ENCODE data around the gene PCNX2. TPM values are rescaled to one million over a fixed set of nuclear protein-coding genes. Genes with fewer than 3 reads are reported as not detected.
"Not testable (repeated sequence)": the region's sequence is repeated elsewhere in the genome, so short reads cannot be mapped to it uniquely, and the experiment has no call there.

The PCNX2 gene
- total and polyA plus RNA-seq, 5 donors: 0.66 to 5.0 (median 3.1) TPM

DNA sequence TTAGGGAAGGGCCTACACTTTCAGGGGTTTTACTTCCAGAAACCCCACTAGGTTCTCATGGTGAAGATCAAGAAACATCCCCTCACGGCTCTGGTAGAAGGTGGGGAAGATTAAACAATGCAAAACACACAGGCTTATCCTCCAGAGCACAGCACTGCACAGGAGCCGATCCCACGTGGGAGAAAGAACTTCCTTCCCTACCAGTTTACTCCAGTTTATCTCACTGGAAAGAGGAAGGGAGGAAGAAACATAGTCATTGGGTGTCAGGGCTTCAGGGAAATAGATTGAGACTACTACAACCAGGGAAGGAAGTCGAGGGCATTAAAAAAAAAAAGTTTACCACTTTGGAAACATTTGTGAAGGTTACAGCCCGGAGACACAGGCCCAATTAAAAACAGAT, 180.7 kb downstream of the PCNX2 start:
- Histone ChIP-seq H3K27me3 (ENCODE audit: control insufficient read depth, insufficient read depth) (no peaks in the 10 kb centered on the region), H3K9me3 (ENCODE audit: control insufficient read depth, low read length) (no peaks in the 10 kb centered on the region), H3K4me1 (ENCODE audit: control insufficient read depth, insufficient read depth, low read length) (peaks cover 4% of the 10 kb centered on the region), H3K27ac (ENCODE audit: low read length) (peak overlapping the region; percentile 52), H3K4me3 (ENCODE audit: low read length) (no peak overlapping the region)
- intact Hi-C loops (cut with DNase I): no loop called here
- 68% methylated on average over 5 of the region's 5 CpGs for WGBS
- no peak for DNase-seq
- ATAC-seq: peak in 1 of 2 donors; percentile 22

DNA sequence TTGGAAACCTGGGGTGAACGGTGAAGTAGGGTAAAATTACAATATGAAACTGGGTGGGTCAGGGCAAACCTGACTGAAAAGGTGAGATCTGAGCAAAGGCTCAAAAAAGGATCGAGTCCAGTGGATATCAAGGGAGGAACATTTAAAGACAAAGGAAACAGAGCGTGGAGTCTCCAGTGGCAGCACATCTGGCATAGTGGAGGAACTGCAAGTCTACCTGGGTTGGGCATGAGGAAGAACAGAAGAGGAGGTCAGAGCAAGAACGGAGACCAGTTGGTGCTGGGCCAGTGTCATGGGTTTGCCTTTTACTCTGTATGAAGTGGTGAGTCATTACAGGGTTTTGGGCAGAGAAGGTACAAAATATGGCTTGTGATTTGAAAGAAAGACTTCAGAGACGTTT, 181.4 kb downstream of the PCNX2 start:
- intact Hi-C loops (cut with DNase I): no loop called here

DNA sequence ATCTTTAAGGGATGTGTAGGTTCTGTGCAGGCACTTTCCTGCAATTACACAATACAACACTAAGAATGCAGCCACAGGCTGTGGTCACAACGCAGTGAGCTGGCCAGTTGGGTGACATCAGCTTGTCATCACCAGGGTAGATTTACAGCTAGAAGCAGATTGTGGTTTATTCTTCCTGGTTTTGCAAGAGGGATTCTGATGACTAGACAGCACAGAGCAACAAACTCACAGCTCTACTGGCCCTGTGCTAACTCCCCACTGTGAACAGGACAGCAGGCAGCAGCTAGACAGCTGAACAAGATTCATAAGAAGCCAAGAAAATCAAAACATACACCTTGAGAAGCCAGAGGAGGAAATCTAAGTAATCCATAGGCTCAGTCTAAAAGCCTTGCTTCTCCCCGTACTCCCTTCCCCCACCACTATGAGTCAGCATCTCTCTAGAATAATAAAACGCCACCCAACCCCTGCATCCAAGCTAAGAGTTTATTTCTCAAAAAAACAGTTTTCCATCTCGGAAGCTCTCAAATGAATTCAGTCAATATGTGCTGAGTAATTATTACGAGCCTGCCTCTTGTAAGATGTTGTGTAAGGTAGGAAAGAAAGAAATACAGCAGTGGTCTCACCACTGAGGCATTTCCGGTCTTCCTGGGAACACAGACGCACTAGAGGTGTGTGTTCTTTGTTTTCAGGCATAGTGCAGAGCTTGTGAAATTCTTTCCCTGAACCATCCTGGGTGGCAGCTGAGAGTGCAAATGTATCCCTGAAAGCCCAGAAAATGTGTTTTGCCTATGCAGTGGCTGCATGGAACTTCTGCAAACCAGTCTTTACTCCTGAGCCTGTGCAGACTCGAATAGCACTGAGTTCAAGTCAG, 182.3 kb downstream of the PCNX2 start:
- peak overlapping the region; percentile 33 for H3K27ac ChIP-seq (ENCODE audit: low read length)
- WGBS: 36% methylated on average over 8 of the region's 8 CpGs
- DNase-seq (peak; percentile 83 to 90 (median 86)), ATAC-seq (peak; percentile 96 to 97)
- intact Hi-C loops (cut with DNase I): no loop called here
- H3K4me1 ChIP-seq (ENCODE audit: control insufficient read depth, insufficient read depth, low read length): peaks cover 4% of the 10 kb centered on the region
- no peaks in the 10 kb centered on the region for H3K27me3 ChIP-seq (ENCODE audit: control insufficient read depth, insufficient read depth)
- no peak overlapping the region for H3K4me3 ChIP-seq (ENCODE audit: low read length)
- H3K9me3 ChIP-seq (ENCODE audit: control insufficient read depth, low read length): no peaks in the 10 kb centered on the region

More for the DNA sequence above, 181.4 kb downstream of the PCNX2 start:
- Histone ChIP-seq H3K9me3 (ENCODE audit: control insufficient read depth, low read length) (no peaks in the 10 kb centered on the region), H3K4me3 (ENCODE audit: low read length) (no peak overlapping the region), H3K4me1 (ENCODE audit: control insufficient read depth, insufficient read depth, low read length) (peaks cover 4% of the 10 kb centered on the region), H3K27me3 (ENCODE audit: control insufficient read depth, insufficient read depth) (no peaks in the 10 kb centered on the region), H3K27ac (ENCODE audit: low read length) (no peak overlapping the region)
- no peak for DNase-seq
- 83% methylated on average over 5 of the region's 5 CpGs for WGBS
- ATAC-seq: no peak

DNA sequence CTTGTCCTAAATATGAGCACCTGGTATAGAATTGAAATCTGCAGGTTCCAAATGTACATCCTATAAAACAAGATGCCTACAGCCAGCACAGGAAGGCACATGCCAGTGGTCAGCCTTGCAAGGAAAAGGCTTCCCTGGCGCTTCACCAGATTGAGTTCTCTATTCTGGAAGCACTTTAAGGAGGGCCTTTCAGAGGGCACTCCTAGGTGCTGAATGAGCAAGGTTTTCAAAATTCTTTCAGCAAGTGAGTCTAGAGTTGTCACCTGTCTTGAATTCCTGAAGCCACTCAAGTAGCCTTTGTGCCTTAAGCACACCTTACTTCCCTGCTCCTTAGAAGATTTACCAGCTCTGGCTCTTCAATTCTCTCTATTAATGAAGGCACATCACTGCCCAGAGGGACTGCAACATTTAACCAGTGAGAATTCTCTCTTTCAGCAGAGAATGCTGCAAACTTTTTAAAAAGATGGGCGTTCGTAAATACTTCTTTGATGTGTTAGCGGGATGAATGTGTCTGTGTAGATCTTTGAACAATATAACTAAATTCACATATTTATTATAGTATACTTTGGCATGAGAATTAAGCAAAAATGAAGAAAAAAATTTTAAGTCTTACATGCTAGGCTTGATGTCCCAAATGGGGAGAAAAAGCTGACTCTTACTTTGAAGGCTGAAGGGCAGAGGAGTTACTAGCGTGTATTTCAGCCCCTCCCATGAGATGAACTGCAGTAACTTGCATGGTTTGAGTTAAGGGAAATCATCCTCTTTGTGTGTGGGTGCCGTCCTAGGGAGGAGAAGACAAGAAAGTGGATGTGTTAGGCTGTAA, 183.1 kb downstream of the PCNX2 start:
- 71% methylated on average over 6 of the region's 6 CpGs for WGBS

DNA sequence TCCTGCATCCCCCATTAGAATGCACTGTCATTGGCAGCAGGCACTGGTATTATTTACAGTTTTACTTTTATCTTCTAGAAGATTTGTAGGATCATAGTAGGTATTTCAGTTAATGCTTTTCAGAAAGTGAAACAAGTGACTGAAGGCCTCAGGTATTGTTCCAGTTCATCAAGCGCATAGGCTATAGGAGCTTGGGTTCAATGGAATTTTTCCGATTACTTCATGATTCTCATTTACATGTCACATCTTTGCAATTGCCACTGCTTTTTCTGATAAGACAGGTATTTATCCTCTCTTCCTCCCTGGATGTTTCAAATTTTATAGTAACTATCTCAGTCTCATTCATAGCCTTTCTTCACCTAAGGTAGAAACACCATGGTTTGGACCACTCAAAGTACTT, 183.8 kb downstream of the PCNX2 start:
- no peak for ATAC-seq
- DNase-seq: no peak
- Histone ChIP-seq H3K9me3 (ENCODE audit: control insufficient read depth, low read length) (no peaks in the 10 kb centered on the region), H3K27ac (ENCODE audit: low read length) (no peak overlapping the region), H3K27me3 (ENCODE audit: control insufficient read depth, insufficient read depth) (no peaks in the 10 kb centered on the region), H3K4me1 (ENCODE audit: control insufficient read depth, insufficient read depth, low read length) (peaks cover 4% of the 10 kb centered on the region), H3K4me3 (ENCODE audit: low read length) (no peak overlapping the region)
- intact Hi-C loops (cut with DNase I): no loop called here
- WGBS: 98% methylated on average over 2 of the region's 2 CpGs

More for the DNA sequence above, 183.1 kb downstream of the PCNX2 start:
- Histone ChIP-seq H3K9me3 (ENCODE audit: control insufficient read depth, low read length) (no peaks in the 10 kb centered on the region), H3K4me1 (ENCODE audit: control insufficient read depth, insufficient read depth, low read length) (peaks cover 4% of the 10 kb centered on the region), H3K27me3 (ENCODE audit: control insufficient read depth, insufficient read depth) (no peaks in the 10 kb centered on the region), H3K27ac (ENCODE audit: low read length) (no peak overlapping the region), H3K4me3 (ENCODE audit: low read length) (no peak overlapping the region)
- intact Hi-C loops (cut with DNase I): no loop called here
- DNase-seq (no peak), ATAC-seq (no peak)

DNA sequence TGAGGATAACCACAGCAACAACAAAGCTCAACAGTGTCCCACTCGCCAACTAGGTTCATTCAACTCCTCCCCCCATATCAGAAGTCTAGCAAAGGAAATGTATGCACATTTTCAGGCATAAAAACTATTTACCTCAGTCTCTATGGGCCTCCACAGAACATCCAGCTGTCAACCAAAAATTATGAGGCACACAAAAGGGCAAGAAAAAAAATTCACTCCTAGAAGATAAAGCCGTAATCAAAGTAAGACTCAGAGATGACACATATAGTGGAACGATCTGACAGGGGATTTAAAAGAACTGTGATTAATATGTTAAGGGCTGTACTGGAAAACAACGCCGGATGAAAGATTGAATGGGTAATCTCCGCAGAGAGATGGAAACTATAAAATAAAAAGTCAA, 186.4 kb downstream of the PCNX2 start:
- WGBS: 83% methylated on average over 6 of the region's 6 CpGs
- ATAC-seq (no peak), DNase-seq (no peak)
- no peaks in the 10 kb centered on the region for H3K9me3 ChIP-seq (ENCODE audit: control insufficient read depth, low read length)
- no peak overlapping the region for H3K27ac ChIP-seq (ENCODE audit: low read length)
- intact Hi-C loops (cut with DNase I): no loop called here
- H3K4me1 ChIP-seq (ENCODE audit: control insufficient read depth, insufficient read depth, low read length): peaks cover 4% of the 10 kb centered on the region
- H3K27me3 ChIP-seq (ENCODE audit: control insufficient read depth, insufficient read depth): no peaks in the 10 kb centered on the region
- no peak overlapping the region for H3K4me3 ChIP-seq (ENCODE audit: low read length)

DNA sequence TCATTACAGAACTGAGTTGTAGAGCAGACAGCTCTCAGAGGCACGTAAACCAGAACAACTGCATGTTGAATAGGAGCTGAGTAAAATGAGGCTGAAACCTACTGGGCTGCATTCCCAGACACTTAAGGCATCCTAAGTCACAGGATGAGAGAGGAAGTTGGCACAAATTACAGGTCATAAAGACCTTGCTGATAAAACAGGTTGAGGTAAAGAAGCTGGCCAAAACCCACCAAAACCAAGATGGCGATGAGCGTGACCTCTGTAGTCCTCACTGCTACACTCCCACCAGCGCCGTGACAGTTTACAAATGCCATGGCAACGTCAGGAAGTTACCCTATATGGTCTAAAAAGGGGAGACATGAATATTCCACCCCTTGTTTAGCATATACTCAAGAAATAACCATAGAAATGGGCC, 187.8 kb downstream of the PCNX2 start:
- H3K27ac ChIP-seq (ENCODE audit: low read length); H3K9me3 ChIP-seq (ENCODE audit: control insufficient read depth, low read length); DNase-seq; ATAC-seq; intact Hi-C loops (cut with DNase I); H3K4me3 ChIP-seq (ENCODE audit: low read length); H3K27me3 ChIP-seq (ENCODE audit: control insufficient read depth, insufficient read depth); H3K4me1 ChIP-seq (ENCODE audit: control insufficient read depth, insufficient read depth, low read length): not testable (repeated sequence)
- WGBS: 72% methylated on average over 6 of the region's 6 CpGs

DNA sequence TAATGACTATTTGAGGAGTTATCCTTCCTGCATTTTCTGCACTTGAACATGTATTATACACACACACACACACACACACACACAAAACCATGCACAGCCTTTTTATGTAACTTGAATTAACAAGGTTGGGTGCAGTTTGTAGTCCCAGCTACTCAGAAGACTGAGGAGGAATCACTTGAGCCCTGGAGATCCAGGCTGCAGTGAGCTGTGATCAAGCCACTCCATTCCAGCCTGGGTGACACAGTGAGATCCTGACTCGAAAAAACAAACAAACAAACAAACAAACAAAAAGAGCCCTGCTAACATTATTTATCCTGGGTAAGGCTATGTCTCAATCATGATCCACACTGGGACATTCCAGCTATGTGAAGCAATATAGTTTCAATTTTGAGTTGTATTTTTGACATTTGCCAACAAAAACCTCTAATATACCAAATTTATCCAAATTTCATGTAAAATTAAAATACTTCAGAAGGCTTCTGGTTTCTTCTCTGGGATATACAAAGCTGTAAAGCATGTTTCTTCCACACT, 188.3 kb downstream of the PCNX2 start:
- intact Hi-C loops (cut with DNase I): no loop called here
- H3K9me3 ChIP-seq (ENCODE audit: control insufficient read depth, low read length): no peaks in the 10 kb centered on the region
- H3K4me1 ChIP-seq (ENCODE audit: control insufficient read depth, insufficient read depth, low read length): no peaks in the 10 kb centered on the region
- no peak overlapping the region for H3K27ac ChIP-seq (ENCODE audit: low read length)
- ATAC-seq (no peak), DNase-seq (no peak)
- no peak overlapping the region for H3K4me3 ChIP-seq (ENCODE audit: low read length)
- 77% methylated on average over 1 of the region's 1 CpG for WGBS
- H3K27me3 ChIP-seq (ENCODE audit: control insufficient read depth, insufficient read depth): no peaks in the 10 kb centered on the region

DNA sequence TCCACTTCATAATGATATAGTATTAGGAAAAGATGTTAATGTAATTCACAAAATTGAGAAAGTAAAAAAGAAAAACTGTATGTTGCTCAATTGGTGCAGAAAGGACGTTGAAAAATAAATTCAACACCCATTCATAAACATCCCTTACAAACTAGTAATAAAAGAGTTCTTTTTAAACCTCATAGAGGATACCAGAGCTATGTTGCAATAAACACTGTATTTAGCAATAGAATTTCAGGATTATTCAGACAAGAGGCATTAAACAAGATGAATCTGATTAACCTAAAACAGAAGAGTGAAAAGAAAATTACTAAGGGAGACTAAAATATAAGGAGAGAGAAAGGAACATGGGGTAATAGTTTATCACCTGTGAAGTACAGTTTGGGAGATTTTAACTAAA, 190.3 kb downstream of the PCNX2 start:
- Histone ChIP-seq H3K27ac (ENCODE audit: low read length) (no peak overlapping the region), H3K27me3 (ENCODE audit: control insufficient read depth, insufficient read depth) (no peaks in the 10 kb centered on the region), H3K9me3 (ENCODE audit: control insufficient read depth, low read length) (no peaks in the 10 kb centered on the region), H3K4me1 (ENCODE audit: control insufficient read depth, insufficient read depth, low read length) (no peaks in the 10 kb centered on the region), H3K4me3 (ENCODE audit: low read length) (no peak overlapping the region)
- ATAC-seq: no peak
- intact Hi-C loops (cut with DNase I): no loop called here
- no peak for DNase-seq
- WGBS: 69% methylated on average over 1 of the region's 1 CpG

DNA sequence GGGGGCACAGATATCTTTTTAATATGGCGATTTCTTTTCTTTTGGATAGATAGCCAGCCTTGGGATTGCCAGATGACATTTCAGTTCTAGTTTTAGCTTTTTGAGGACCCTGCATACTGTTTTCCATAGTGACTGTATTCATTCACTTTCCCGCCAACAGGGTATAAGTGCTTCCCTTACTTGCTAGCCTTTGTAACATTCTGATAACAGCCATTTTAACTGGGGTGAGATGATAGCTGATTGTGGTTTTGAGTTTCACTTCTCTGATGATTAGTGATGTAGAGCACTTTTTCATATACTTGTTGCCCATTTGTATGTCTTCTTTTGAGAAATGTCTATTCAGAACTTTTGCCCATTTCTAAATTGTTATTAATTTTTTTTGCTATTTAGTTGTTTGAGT, 193.2 kb downstream of the PCNX2 start:
- intact Hi-C loops (cut with DNase I): no loop called here
- Histone ChIP-seq H3K4me1 (ENCODE audit: control insufficient read depth, insufficient read depth, low read length) (no peaks in the 10 kb centered on the region), H3K27me3 (ENCODE audit: control insufficient read depth, insufficient read depth) (no peaks in the 10 kb centered on the region), H3K9me3 (ENCODE audit: control insufficient read depth, low read length) (no peaks in the 10 kb centered on the region), H3K27ac (ENCODE audit: low read length) (no peak overlapping the region), H3K4me3 (ENCODE audit: low read length) (no peak overlapping the region)
- no peak for DNase-seq
- no peak for ATAC-seq
- WGBS: 94% methylated on average over 2 of the region's 2 CpGs

All from right cardiac atrium (tissue), 5 donors.